Measurements from ENCODE around the gene SLC35G6.

Gene SLC35G6

GRCh38 chr17:7508145-7508544, 26.9 kb downstream of the SLC35G6 start:
- no peak for DNase-seq

GRCh38 chr17:7508846-7509245, 27.6 kb downstream of the SLC35G6 start:
- DNase-seq: no peak

- no peak for DNase-seq
Measured at GRCh38 chr17:7509937-7510336, 28.7 kb downstream of the SLC35G6 start.

- no peak for DNase-seq
Measured at GRCh38 chr17:7511108-7511507, 29.9 kb downstream of the SLC35G6 start.

GRCh38 chr17:7512105-7512504, 30.9 kb downstream of the SLC35G6 start:
- DNase-seq: no peak

GRCh38 chr17:7512824-7513540, 31.7 kb downstream of the SLC35G6 start:
- no peak for DNase-seq

- no peak for DNase-seq
Measured at GRCh38 chr17:7513850-7514419, 32.7 kb downstream of the SLC35G6 start.

- DNase-seq: no peak
Measured at GRCh38 chr17:7515911-7516610, 34.8 kb downstream of the SLC35G6 start.

- DNase-seq: no peak
Measured at GRCh38 chr17:7523033-7523432, 41.8 kb downstream of the SLC35G6 start.

GRCh38 chr17:7528842-7529241, 47.6 kb downstream of the SLC35G6 start:
- no peak for DNase-seq

GRCh38 chr17:7530023-7530900, 49.0 kb downstream of the SLC35G6 start:
- no peak for DNase-seq

Data from cortex of kidney (tissue), 1 donor.